Loucy (cell line): ENCODE results near the gene HBQ1.
"Not testable (repeated sequence)": the region's sequence is repeated elsewhere in the genome, so short reads cannot be mapped to it uniquely, and the experiment has no call there.

Experiments used
- H2AFZ ChIP-seq: fragments of 200-600 bp; sonication (generic); 2 replicates; pipeline ENCODE4 v1.6.0; 2016; ENCODE audit warnings: antibody characterized with exemption, mild to moderate bottlenecking, low read length, moderate library complexity
- H3F3A ChIP-seq: fragments of 200-600 bp; 2 replicates; pipeline ENCODE4 v1.6.0; 2016; ENCODE audit warnings: antibody characterized with exemption, low read depth, mild to moderate bottlenecking
- H3K27me3 ChIP-seq: fragments of 200-600 bp; sonication (generic); 2 replicates; pipeline ENCODE4 v1.6.1; 2014; ENCODE audit warnings: low read length, mild to moderate bottlenecking; ENCODE audit not compliant: insufficient read depth, poor library complexity, severe bottlenecking
- H3K36me3 ChIP-seq: fragments of 200-600 bp; sonication (generic); 2 replicates; pipeline ENCODE4 v1.6.1; 2016; ENCODE audit warnings: low read length; ENCODE audit not compliant: insufficient read depth
- H3K4me1 ChIP-seq: fragments of 200-600 bp; sonication (generic); 2 replicates; pipeline ENCODE4 v1.5.1; 2014; ENCODE audit warnings: low read length, mild to moderate bottlenecking; ENCODE audit not compliant: insufficient read depth, poor library complexity, severe bottlenecking
- H3K4me2 ChIP-seq: fragments of 200-600 bp; sonication (generic); 2 replicates; pipeline ENCODE4 v1.6.0; 2014; ENCODE audit warnings: antibody characterized with exemption, low read length, low read depth, mild to moderate bottlenecking; ENCODE audit not compliant: poor library complexity, severe bottlenecking
- H3K4me3 ChIP-seq: fragments of 200-600 bp; sonication (generic); 2 replicates; pipeline ENCODE4 v1.5.1; 2014; ENCODE audit warnings: low read length, mild to moderate bottlenecking, mixed read lengths; ENCODE audit not compliant: poor library complexity, severe bottlenecking
- H3K79me2 ChIP-seq: fragments of 200-600 bp; sonication (generic); 2 replicates; pipeline ENCODE4 v1.6.1; 2014; ENCODE audit warnings: low read length; ENCODE audit not compliant: insufficient read depth
- H3K9ac ChIP-seq: fragments of 200-600 bp; sonication (generic); 2 replicates; pipeline ENCODE4 v1.6.0; 2014; ENCODE audit warnings: mild to moderate bottlenecking, low read depth, low read length, moderate library complexity; ENCODE audit not compliant: poor library complexity, severe bottlenecking
- H3K9me2 ChIP-seq: fragments of 200-600 bp; sonication (generic); replicated peaks from 2 replicates; pipeline ENCODE4 v1.6.1; 2016; ENCODE audit warnings: low read depth, low read length, mixed read lengths
- H3K9me3 ChIP-seq: fragments of 200-600 bp; sonication (generic); 2 replicates; pipeline ENCODE4 v1.6.1; 2014; ENCODE audit warnings: mild to moderate bottlenecking, antibody characterized with exemption, low read length, low read depth; ENCODE audit not compliant: insufficient read depth
- H4K20me1 ChIP-seq: fragments of 200-600 bp; sonication (generic); 2 replicates; pipeline ENCODE4 v1.6.0; 2014; ENCODE audit warnings: antibody characterized with exemption, low read length, mild to moderate bottlenecking; ENCODE audit not compliant: insufficient read depth, poor library complexity, severe bottlenecking
- EZH2phosphoT487 ChIP-seq: fragments of 200-600 bp; IDR thresholded peaks from 2 replicates; pipeline ENCODE4 v1.6.1; 2018; ENCODE audit warnings: antibody characterized with exemption, mild to moderate bottlenecking, moderate library complexity, borderline replicate concordance
- TF ChIP-seq, protein P1 (sequence below): fragments of 200-600 bp; sonication (generic); conservative IDR thresholded peaks from 2 replicates; pipeline ENCODE4 v1.5.1; 2014; ENCODE audit warnings: mild to moderate bottlenecking, antibody characterized with exemption, low read length

The HBQ1 gene

GRCh38 chr16:167122-167690 lies 13.1 kb upstream of the HBQ1 start:
- H2AFZ ChIP-seq, result no peak overlapping the region
- H3K79me2 ChIP-seq, result no peaks in the 10 kb centered on the region
- H3K4me1 ChIP-seq, result peaks cover 4% of the 10 kb centered on the region
- no peaks in the 10 kb centered on the region for H3K9me2 ChIP-seq
- no peak overlapping the region for H3K9ac ChIP-seq
- H3K9me3 ChIP-seq, result no peaks in the 10 kb centered on the region
- H3K4me3 ChIP-seq, result no peak overlapping the region
- TF ChIP-seq, protein P1, sequence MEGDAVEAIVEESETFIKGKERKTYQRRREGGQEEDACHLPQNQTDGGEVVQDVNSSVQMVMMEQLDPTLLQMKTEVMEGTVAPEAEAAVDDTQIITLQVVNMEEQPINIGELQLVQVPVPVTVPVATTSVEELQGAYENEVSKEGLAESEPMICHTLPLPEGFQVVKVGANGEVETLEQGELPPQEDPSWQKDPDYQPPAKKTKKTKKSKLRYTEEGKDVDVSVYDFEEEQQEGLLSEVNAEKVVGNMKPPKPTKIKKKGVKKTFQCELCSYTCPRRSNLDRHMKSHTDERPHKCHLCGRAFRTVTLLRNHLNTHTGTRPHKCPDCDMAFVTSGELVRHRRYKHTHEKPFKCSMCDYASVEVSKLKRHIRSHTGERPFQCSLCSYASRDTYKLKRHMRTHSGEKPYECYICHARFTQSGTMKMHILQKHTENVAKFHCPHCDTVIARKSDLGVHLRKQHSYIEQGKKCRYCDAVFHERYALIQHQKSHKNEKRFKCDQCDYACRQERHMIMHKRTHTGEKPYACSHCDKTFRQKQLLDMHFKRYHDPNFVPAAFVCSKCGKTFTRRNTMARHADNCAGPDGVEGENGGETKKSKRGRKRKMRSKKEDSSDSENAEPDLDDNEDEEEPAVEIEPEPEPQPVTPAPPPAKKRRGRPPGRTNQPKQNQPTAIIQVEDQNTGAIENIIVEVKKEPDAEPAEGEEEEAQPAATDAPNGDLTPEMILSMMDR, result no peak
- H4K20me1 ChIP-seq, result no peaks in the 10 kb centered on the region
- H3K27me3 ChIP-seq, result no peaks in the 10 kb centered on the region
- no peaks in the 10 kb centered on the region for H3F3A ChIP-seq
- no peaks in the 10 kb centered on the region for H3K36me3 ChIP-seq
- H3K4me2 ChIP-seq, result no peak overlapping the region

DNA sequence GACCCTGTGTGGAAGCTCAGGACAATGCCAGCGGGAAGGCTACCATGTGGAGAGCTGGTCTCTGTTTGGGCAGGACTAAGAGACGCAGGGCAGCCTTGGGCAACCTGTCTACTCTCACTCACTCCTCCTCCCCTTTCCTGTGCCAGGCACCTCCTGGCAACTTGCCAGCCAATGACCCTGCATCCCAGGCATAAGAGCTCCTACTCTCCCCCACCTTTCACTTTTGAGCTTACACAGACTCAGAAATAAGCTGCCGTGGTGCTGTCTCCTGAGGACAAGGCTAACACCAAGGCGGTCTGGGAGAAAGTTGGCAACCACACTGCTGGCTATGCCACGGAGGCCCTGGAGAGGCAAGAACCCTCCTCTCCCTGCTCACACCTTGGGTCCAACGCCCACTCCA lies 11.8 kb upstream of the HBQ1 start:
- Histone ChIP-seq H4K20me1 (no peaks in the 10 kb centered on the region), H3F3A (no peaks in the 10 kb centered on the region), H3K9ac (no peak overlapping the region), H3K4me2 (no peak overlapping the region), H2AFZ (no peak overlapping the region), H3K4me3 (no peak overlapping the region), H3K9me2 (no peaks in the 10 kb centered on the region), H3K79me2 (no peaks in the 10 kb centered on the region), H3K27me3 (no peaks in the 10 kb centered on the region), H3K4me1 (peaks cover 4% of the 10 kb centered on the region), H3K9me3 (no peaks in the 10 kb centered on the region), H3K36me3 (no peaks in the 10 kb centered on the region)
- TF ChIP-seq, protein P1, result no peak
- TF ChIP-seq EZH2phosphoT487, result no peak

DNA sequence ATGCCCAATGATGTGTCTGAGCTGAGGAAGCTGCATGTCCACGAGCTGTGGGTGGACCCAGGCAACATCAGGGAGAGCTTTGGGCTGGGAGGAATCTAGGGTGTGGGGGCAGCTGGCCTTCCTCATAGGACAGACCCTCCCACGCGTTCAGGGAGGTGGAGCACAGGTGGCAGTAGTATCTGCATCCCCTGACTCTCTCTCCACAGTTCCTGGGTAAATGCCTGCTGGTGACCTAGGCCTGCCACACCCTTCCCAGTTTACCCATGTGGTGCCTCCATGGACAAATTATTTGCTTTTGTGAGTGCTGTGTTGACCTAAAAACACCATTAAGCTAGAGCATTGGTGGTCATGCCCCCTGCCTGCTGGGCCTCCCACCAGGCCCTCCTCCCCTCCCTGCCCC lies 11.2 kb upstream of the HBQ1 start:
- no peak overlapping the region for H3K4me2 ChIP-seq

GRCh38 chr16:170088-170507 lies 10.2 kb upstream of the HBQ1 start:
- not testable (repeated sequence) for H4K20me1 ChIP-seq, H3K4me1 ChIP-seq, H3K79me2 ChIP-seq

More for the DNA sequence above, 11.2 kb upstream of the HBQ1 start:
- H3K36me3 ChIP-seq, result no peaks in the 10 kb centered on the region
- H3K9ac ChIP-seq, result no peak overlapping the region
- no peaks in the 10 kb centered on the region for H3K9me3 ChIP-seq
- no peak overlapping the region for H3K4me3 ChIP-seq
- no peak for TF ChIP-seq EZH2phosphoT487
- TF ChIP-seq, protein P1, result no peak
- H3K9me2 ChIP-seq, result no peaks in the 10 kb centered on the region
- H4K20me1 ChIP-seq, result no peaks in the 10 kb centered on the region
- no peaks in the 10 kb centered on the region for H3K79me2 ChIP-seq
- no peaks in the 10 kb centered on the region for H3K27me3 ChIP-seq
- no peak overlapping the region for H2AFZ ChIP-seq
- H3F3A ChIP-seq, result no peaks in the 10 kb centered on the region
- H3K4me1 ChIP-seq, result peaks cover 4% of the 10 kb centered on the region

More at GRCh38 chr16:170088-170507, 10.2 kb upstream of the HBQ1 start:
- not testable (repeated sequence) for H3K9me3 ChIP-seq, H3K36me3 ChIP-seq, H2AFZ ChIP-seq, H3K4me3 ChIP-seq, H3K4me2 ChIP-seq, H3K9me2 ChIP-seq, H3K9ac ChIP-seq, H3F3A ChIP-seq, H3K27me3 ChIP-seq
